Vagina (tissue), 2 donors: ENCODE results near the gene TMEM42. TPM values are rescaled to one million over a fixed set of nuclear protein-coding genes. Genes with fewer than 3 reads are reported as not detected.
"Not testable (repeated sequence)": the region's sequence is repeated elsewhere in the genome, so short reads cannot be mapped to it uniquely, and the experiment has no call there.

Experiments
- DNase-seq, 2 donors: peaks; one replicate each; pipeline ENCODE4 v3.0.0-alpha.2; 2017; ENCODE audit errors: extremely low spot score in 2 of 2
- H3K27ac ChIP-seq: fragments of 200-600 bp; sonication (generic); one replicate; pipeline ENCODE4 v1.5.1; 2019
- H3K27me3 ChIP-seq: fragments of 200-600 bp; sonication (generic); one replicate; pipeline ENCODE4 v1.5.1; 2019
- H3K36me3 ChIP-seq, 2 donors: fragments of 200-600 bp; sonication (generic); one replicate each; pipeline ENCODE4 v1.5.1; 2017 to 2019
- H3K4me1 ChIP-seq: fragments of 200-600 bp; sonication (generic); one replicate; pipeline ENCODE4 v1.5.1; 2019
- H3K4me3 ChIP-seq, 2 donors: fragments of 200-600 bp; sonication (generic); 1 replicate in 1 of 2; 2 replicates in 1 of 2; pipeline ENCODE4 v1.5.1; 2016 to 2019
- H3K9me3 ChIP-seq: fragments of 200-600 bp; sonication (generic); one replicate; pipeline ENCODE4 v1.5.1; 2019
- POLR2A ChIP-seq, 2 donors: fragments of 450-650 bp; IDR thresholded peaks; one replicate each; pipeline ENCODE4 v1.6.1; 2017; ENCODE audit warnings: antibody characterized with exemption in 2 of 2, mild to moderate bottlenecking in 2 of 2, moderate library complexity in 2 of 2
- POLR2AphosphoS5 ChIP-seq, 2 donors: sonication (generic); formaldehyde crosslinking; IDR thresholded peaks; one replicate each; pipeline ENCODE4 v1.9.0; 2017; ENCODE audit warnings: antibody characterized with exemption in 2 of 2, mild to moderate bottlenecking in 2 of 2, low read depth in 1 of 2; ENCODE audit not compliant: insufficient read depth in 1 of 2
- intact Hi-C: fragments of 100-400 bp; cut with DNase I; formaldehyde crosslinking; loops from one replicate; pipeline ENCODE4 v1.15.1; 2023
- total RNA-seq: library from RNA; depleted of rRNA; stranded (reverse); fragments of >200 nt; gene quantifications from one replicate; pipeline ENCODE4 v1.2.3, GENCODE V29; 2016
- TF ChIP-seq, protein P1 (sequence below), 3 experiments: fragments of 450-650 bp in 2 of 3; fragments of 200-600 bp in 1 of 3; sonication (generic) in 1 of 3; IDR thresholded peaks; one replicate each; pipeline ENCODE4 v1.5.1; 2017 to 2019; ENCODE audit warnings: antibody characterized with exemption in 3 of 3, mild to moderate bottlenecking in 2 of 3, moderate library complexity in 2 of 3

Gene TMEM42
- total RNA-seq: 10.8 TPM

DNA sequence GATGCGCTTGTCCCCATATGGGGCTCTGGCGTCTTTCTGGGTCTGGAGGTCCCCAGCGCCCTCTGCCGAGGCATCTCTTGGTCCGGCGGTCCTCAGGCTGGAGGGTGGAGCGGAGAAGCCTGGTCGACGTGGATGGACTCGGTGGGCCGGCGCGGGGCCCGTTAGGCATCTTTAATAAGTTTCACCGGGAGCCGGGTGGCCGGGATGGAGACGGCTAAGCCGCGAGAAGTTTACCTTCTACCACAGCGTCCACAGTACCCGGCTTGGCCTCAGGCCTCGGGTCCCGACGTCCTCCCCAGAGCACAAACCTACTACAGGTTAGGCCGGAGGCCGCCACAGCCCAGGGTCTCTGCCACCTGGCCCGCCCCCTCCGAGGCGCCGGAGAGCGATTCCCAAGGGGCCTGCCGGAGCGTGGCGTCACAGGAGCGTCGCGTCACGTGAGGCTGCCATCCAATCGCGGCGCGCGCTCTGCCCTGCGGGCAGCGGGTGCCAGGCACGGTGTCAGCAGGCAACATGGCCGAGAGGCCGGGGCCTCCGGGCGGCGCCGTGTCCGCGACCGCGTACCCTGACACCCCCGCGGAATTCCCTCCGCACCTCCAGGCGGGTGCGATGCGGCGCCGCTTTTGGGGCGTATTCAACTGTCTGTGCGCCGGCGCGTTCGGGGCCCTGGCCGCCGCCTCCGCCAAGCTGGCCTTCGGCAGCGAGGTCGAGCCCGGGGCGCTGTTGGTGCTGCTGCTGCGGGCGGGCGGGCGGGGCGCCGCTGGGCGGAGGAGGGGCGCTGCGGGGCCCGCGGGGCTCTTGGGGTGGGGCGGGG is at the start of gene TMEM42:
Gene TMEM42 (plus strand): TSS at position 501 of the 814 bp plus-strand sequence. CDS start 13 bp downstream, at position 514.
- H3K27me3 ChIP-seq: no peaks in the 10 kb centered on the region
- no peaks in the 10 kb centered on the region for H3K9me3 ChIP-seq
- TF ChIP-seq POLR2AphosphoS5 (IDR thresholded peaks at IDR 0.05; ENCODE audit: insufficient read depth in 1 of 2, low read depth in 1 of 2) (peak; percentile 54 to 85), POLR2A (IDR thresholded peaks at IDR 0.05) (peak in 1 of 2 donors; percentile 76)
- TF ChIP-seq, protein P1, sequence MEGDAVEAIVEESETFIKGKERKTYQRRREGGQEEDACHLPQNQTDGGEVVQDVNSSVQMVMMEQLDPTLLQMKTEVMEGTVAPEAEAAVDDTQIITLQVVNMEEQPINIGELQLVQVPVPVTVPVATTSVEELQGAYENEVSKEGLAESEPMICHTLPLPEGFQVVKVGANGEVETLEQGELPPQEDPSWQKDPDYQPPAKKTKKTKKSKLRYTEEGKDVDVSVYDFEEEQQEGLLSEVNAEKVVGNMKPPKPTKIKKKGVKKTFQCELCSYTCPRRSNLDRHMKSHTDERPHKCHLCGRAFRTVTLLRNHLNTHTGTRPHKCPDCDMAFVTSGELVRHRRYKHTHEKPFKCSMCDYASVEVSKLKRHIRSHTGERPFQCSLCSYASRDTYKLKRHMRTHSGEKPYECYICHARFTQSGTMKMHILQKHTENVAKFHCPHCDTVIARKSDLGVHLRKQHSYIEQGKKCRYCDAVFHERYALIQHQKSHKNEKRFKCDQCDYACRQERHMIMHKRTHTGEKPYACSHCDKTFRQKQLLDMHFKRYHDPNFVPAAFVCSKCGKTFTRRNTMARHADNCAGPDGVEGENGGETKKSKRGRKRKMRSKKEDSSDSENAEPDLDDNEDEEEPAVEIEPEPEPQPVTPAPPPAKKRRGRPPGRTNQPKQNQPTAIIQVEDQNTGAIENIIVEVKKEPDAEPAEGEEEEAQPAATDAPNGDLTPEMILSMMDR (IDR thresholded peaks at IDR 0.05): no peak
- no peak for DNase-seq
- H3K27ac ChIP-seq: peak within 1 kb of the TSS; percentile 97
- peak within 1 kb of the TSS; percentile 74 to 96 for H3K4me3 ChIP-seq
- H3K4me1 ChIP-seq: peaks cover 21% of the 10 kb centered on the region
- intact Hi-C loops: loop anchor here (10.0 kb wide), 1 partner anchor 1087 kb away; no protein-coding TSS in a partner anchor
- H3K36me3 ChIP-seq: no peaks in the 10 kb centered on the region

DNA sequence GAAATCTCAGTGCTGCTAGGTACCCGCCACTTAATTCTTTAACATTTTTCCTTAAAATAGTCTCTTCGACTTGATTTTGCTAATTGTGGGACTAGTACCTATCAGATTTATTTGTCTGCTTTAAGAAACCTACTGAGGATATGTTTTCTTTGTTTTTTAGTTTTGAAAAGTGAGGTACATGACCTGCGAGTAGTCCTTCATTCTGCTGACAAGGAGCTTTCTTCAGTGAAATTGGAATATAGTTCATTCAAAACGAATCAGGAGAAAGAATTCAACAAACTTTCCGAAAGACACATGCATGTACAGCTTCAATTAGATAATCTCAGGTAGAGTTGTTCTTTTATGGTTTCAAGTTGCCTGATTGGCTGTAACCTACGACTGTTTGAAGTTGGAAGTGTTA is 47.0 kb upstream of the TMEM42 start:
- Histone ChIP-seq H3K9me3 (no peaks in the 10 kb centered on the region), H3K4me1 (no peaks in the 10 kb centered on the region), H3K36me3 (no peaks in the 10 kb centered on the region), H3K27ac (no peak overlapping the region), H3K27me3 (no peaks in the 10 kb centered on the region), H3K4me3 (no peak overlapping the region)
- no peak for DNase-seq
- TF ChIP-seq POLR2A (IDR thresholded peaks at IDR 0.05): no peak
- no peak for TF ChIP-seq POLR2AphosphoS5 (IDR thresholded peaks at IDR 0.05; ENCODE audit: insufficient read depth in 1 of 2, low read depth in 1 of 2)
- TF ChIP-seq, protein P1 (IDR thresholded peaks at IDR 0.05): no peak
- intact Hi-C loops: no loop called here

DNA sequence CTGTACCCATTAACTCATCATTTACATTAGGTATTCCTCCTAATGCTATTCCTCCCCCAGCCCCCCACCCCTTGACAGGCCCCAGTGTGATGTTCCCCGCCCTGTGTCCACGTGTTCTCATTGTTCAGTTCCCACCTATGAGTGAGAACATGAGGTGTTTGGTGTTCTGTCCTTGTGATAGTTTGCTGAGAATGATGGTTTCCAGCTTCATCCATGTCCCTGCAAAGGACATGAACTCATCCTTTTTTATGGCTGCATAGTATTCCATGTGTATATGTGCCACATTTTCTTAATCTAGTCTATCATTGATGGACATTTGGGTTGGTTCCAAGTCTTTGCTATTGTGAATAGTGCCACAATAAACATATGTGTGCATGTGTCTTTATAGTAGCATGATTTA is 45.4 kb upstream of the TMEM42 start:
- H3K27ac ChIP-seq, intact Hi-C loops, H3K4me3 ChIP-seq, H3K9me3 ChIP-seq, H3K4me1 ChIP-seq, H3K27me3 ChIP-seq, DNase-seq, H3K36me3 ChIP-seq: not testable (repeated sequence)

DNA sequence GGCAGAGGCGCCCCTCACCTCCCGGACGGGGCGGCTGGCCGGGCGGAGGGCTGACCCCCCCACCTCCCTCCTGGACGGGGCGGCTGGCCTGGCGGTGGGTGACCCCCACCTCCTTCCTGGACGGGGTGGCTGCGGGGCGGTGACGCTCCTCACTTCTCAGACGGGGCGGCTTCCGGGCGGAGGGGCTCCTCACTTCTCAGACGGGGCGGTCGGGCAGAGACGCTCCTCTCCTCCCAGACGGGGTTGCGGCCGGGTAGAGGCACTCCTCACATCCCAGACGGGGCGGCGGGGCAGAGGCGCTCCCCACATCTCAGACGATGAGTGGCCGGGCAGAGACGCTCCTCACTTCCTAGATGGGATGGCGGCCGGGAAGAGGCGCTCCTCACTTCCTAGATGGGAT is 40.5 kb upstream of the TMEM42 start:
- H3K36me3 ChIP-seq, H3K9me3 ChIP-seq, H3K4me1 ChIP-seq, intact Hi-C loops, H3K27me3 ChIP-seq, H3K4me3 ChIP-seq, DNase-seq, H3K27ac ChIP-seq: not testable (repeated sequence)

DNA sequence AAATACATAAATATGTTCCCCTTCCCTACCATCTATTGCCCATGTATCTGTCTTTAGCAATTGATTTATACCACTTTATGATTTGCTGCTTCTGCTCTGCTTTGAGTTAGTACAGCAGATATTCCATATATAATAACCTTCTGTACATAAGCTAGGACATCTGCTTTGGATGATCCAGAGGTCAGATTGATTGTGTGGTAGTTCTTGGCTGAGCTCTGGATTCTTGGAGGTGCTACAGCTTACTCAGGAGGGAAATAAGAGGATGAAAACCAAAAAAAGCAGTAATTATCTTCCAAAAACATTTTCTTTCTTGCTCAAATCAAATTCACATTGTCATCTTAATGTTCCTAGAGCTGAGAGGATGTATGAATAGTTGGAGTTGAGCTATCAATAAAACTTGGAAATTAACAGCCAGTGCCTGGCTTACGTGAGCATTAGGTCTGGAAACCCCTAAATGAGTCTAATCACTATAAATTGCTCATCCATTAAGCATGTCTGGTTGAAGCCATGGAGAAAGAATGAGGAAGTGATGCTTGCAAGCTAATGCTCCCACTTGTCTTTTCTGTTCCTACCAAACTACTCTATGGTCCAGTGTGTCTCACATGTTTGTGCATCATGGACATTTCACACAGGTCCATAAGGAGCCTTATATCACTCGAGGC is 36.3 kb upstream of the TMEM42 start:
- H3K9me3 ChIP-seq: no peaks in the 10 kb centered on the region
- no peaks in the 10 kb centered on the region for H3K4me1 ChIP-seq
- no peak overlapping the region for H3K4me3 ChIP-seq
- no peaks in the 10 kb centered on the region for H3K27me3 ChIP-seq
- H3K36me3 ChIP-seq: no peaks in the 10 kb centered on the region
- no peak for TF ChIP-seq POLR2A (IDR thresholded peaks at IDR 0.05)
- TF ChIP-seq POLR2AphosphoS5 (IDR thresholded peaks at IDR 0.05; ENCODE audit: insufficient read depth in 1 of 2, low read depth in 1 of 2): no peak
- TF ChIP-seq, protein P1 (IDR thresholded peaks at IDR 0.05): no peak
- intact Hi-C loops: loop anchor here (5.0 kb wide), 1 partner anchor 1838 kb away; no protein-coding TSS in a partner anchor
- no peak for DNase-seq
- H3K27ac ChIP-seq: no peak overlapping the region

DNA sequence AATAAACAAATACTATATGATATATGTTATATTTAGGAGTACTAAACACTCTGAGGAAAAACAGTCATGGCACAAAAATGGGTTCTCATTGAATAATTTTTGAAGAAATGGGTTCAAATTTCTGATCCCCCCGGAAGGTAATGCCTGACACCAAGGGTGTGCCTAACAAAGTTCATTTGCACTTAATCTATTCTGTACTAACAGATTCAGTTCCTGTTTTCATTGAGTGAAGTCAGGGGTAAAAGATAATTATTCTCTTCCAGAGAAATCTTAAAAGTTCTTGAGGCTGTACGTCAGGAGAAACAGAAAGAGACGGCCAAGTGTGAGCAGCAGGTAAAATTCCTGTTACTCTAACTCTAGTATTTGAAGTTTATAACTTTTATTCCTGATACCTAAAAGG is 34.5 kb upstream of the TMEM42 start:
- Histone ChIP-seq H3K9me3 (no peaks in the 10 kb centered on the region), H3K27ac (no peak overlapping the region), H3K4me1 (no peaks in the 10 kb centered on the region), H3K4me3 (no peak overlapping the region), H3K27me3 (no peaks in the 10 kb centered on the region), H3K36me3 (no peaks in the 10 kb centered on the region)
- intact Hi-C loops: loop anchor here (5.0 kb wide), 1 partner anchor 1840 kb away; no protein-coding TSS in a partner anchor
- TF ChIP-seq, protein P1 (IDR thresholded peaks at IDR 0.05): no peak
- TF ChIP-seq POLR2AphosphoS5 (IDR thresholded peaks at IDR 0.05; ENCODE audit: insufficient read depth in 1 of 2, low read depth in 1 of 2) (no peak), POLR2A (IDR thresholded peaks at IDR 0.05) (no peak)
- no peak for DNase-seq
